ENCODE data around the gene CEL.

GRCh38 chr9:133103183-133103986, 41.6 kb downstream of the CEL start:
- TF ChIP-seq SP1 (IDR thresholded peaks at IDR 0.05): no peak
- TF ChIP-seq FOXM1 (IDR thresholded peaks at IDR 0.05; ENCODE audit: borderline replicate concordance): no peak
- TF ChIP-seq LEF1 (IDR thresholded peaks at IDR 0.05; ENCODE audit: borderline replicate concordance): no peak
- TF ChIP-seq FOXA1 (IDR thresholded peaks at IDR 0.05): no peak
- TF ChIP-seq BHLHE40 (IDR thresholded peaks at IDR 0.05; ENCODE audit: borderline replicate concordance): no peak
- TF ChIP-seq FOXK2 (IDR thresholded peaks at IDR 0.05): no peak
- TF ChIP-seq ELF4 (IDR thresholded peaks at IDR 0.05): no peak
- TF ChIP-seq SUZ12 (IDR thresholded peaks at IDR 0.05): no peak
- no peak for TF ChIP-seq L3MBTL2 (conservative IDR thresholded peaks at IDR 0.05)
- TF ChIP-seq ARNT (IDR thresholded peaks at IDR 0.05): no peak
- TF ChIP-seq NFRKB (IDR thresholded peaks at IDR 0.05): no peak
- no peak for TF ChIP-seq HDGF (IDR thresholded peaks at IDR 0.05; ENCODE audit: borderline replicate concordance)
- TF ChIP-seq, protein P1, sequence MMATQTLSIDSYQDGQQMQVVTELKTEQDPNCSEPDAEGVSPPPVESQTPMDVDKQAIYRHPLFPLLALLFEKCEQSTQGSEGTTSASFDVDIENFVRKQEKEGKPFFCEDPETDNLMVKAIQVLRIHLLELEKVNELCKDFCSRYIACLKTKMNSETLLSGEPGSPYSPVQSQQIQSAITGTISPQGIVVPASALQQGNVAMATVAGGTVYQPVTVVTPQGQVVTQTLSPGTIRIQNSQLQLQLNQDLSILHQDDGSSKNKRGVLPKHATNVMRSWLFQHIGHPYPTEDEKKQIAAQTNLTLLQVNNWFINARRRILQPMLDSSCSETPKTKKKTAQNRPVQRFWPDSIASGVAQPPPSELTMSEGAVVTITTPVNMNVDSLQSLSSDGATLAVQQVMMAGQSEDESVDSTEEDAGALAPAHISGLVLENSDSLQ (IDR thresholded peaks at IDR 0.05): no peak
